SU-DHL-6 (cell line): ENCODE measurements around the gene SOS1.
A peak's percentile ranks its signal among the peaks of the same experiment; 100 is the strongest.

Experiments used
- H2AFZ ChIP-seq: fragments of 200-600 bp; sonication (generic); 2 replicates; pipeline ENCODE4 v1.6.1; 2014; ENCODE audit warnings: low read depth, mild to moderate bottlenecking, moderate library complexity, mixed read lengths, antibody characterized with exemption, low read length; ENCODE audit not compliant: severe bottlenecking
- H3F3A ChIP-seq: fragments of 200-600 bp; shearing (Covaris generic); 2 replicates; pipeline ENCODE4 v1.6.0; 2016; ENCODE audit warnings: antibody characterized with exemption, mild to moderate bottlenecking; ENCODE audit not compliant: insufficient read depth
- H3K27ac ChIP-seq: fragments of 200-600 bp; sonication (generic); 2 replicates; pipeline ENCODE4 v1.5.1; 2016; ENCODE audit warnings: low read depth, mild to moderate bottlenecking, low read length, moderate library complexity, mixed read lengths
- H3K27me3 ChIP-seq: fragments of 200-600 bp; sonication (generic), shearing (Covaris generic); 2 replicates; pipeline ENCODE4 v1.6.0; 2014; ENCODE audit warnings: mild to moderate bottlenecking, low read length
- H3K36me3 ChIP-seq: fragments of 200-600 bp; sonication (generic); 2 replicates; pipeline ENCODE4 v1.6.1; 2014; ENCODE audit warnings: mild to moderate bottlenecking, low read length, mixed read lengths
- H3K4me2 ChIP-seq: fragments of 300-600, 200-600 bp; shearing (Covaris generic), sonication (generic); 2 replicates; pipeline ENCODE4 v1.6.0; 2014; ENCODE audit warnings: low read length, low read depth, mild to moderate bottlenecking; ENCODE audit not compliant: poor library complexity, severe bottlenecking
- H3K4me3 ChIP-seq: fragments of 200-600 bp; sonication (generic); 2 replicates; pipeline ENCODE4 v1.5.1; 2014; ENCODE audit warnings: antibody characterized with exemption, low read length, mild to moderate bottlenecking, mixed read lengths; ENCODE audit not compliant: insufficient read depth, poor library complexity, severe bottlenecking
- H3K79me2 ChIP-seq: fragments of 200-600 bp; sonication (generic); 2 replicates; pipeline ENCODE4 v1.6.1; 2014; ENCODE audit warnings: mild to moderate bottlenecking, low read length, moderate library complexity; ENCODE audit not compliant: insufficient read depth
- H3K9ac ChIP-seq: fragments of 200-600 bp; sonication (generic); 2 replicates; pipeline ENCODE4 v1.7.0; 2014; ENCODE audit warnings: mild to moderate bottlenecking, low read length
- H3K9me2 ChIP-seq: fragments of 200-600 bp; sonication (generic); replicated peaks from 2 replicates; pipeline ENCODE4 v1.6.1; 2014; ENCODE audit warnings: low read length; ENCODE audit not compliant: insufficient read depth
- H3K9me3 ChIP-seq: fragments of 200-600 bp; sonication (generic); 2 replicates; pipeline ENCODE4 v1.6.1; 2014; ENCODE audit warnings: low read length, mixed read lengths; ENCODE audit not compliant: insufficient read depth
- H4K20me1 ChIP-seq: fragments of 200-600 bp; sonication (generic); 2 replicates; pipeline ENCODE4 v1.6.1; 2014; ENCODE audit warnings: low read depth, mild to moderate bottlenecking, antibody characterized with exemption, low read length, moderate library complexity, mixed read lengths
- CTCF ChIP-seq: fragments of 200-600 bp; sonication (generic); IDR thresholded peaks from one replicate; pipeline ENCODE4 v1.5.1; 2017; ENCODE audit warnings: antibody characterized with exemption, mild to moderate bottlenecking, low read length, moderate library complexity; ENCODE audit not compliant: insufficient read depth, poor library complexity, severe bottlenecking
- EZH2phosphoT487 ChIP-seq: fragments of 200-600 bp; sonication (generic), shearing (Covaris generic); conservative IDR thresholded peaks from 2 replicates; pipeline ENCODE4 v1.6.1; 2018; ENCODE audit warnings: mild to moderate bottlenecking, antibody characterized with exemption, low read length, moderate library complexity, mixed read lengths

SOS1 gene

GRCh38 chr2:39115556-39115955 lies 5.3 kb downstream of the SOS1 start:
- H4K20me1 ChIP-seq = no peaks in the 10 kb centered on the region; the same call in 1 of the 2 replicates
- no peak overlapping the region for H3K4me2 ChIP-seq
- H3K9me2 ChIP-seq = no peaks in the 10 kb centered on the region
- no peaks in the 10 kb centered on the region for H3K9me3 ChIP-seq
- peaks cover 92% of the 10 kb centered on the region for H3K79me2 ChIP-seq
- 0 out of 2 replicates have a peak, but pooled peaks cover 4% of the 10 kb centered on the region for H3K36me3 ChIP-seq
- TF ChIP-seq CTCF (no peak), EZH2phosphoT487 (no peak)
- no peak overlapping the region for H3K27ac ChIP-seq
- no peak overlapping the region for H3K4me3 ChIP-seq
- 0 out of 2 replicates have a peak, but pooled peaks cover 7% of the 10 kb centered on the region for H3F3A ChIP-seq
- H3K27me3 ChIP-seq = no peaks in the 10 kb centered on the region
- no peak overlapping the region for H3K9ac ChIP-seq
- no peak overlapping the region for H2AFZ ChIP-seq

- Histone ChIP-seq H3K9me3 (no peaks in the 10 kb centered on the region), H3K79me2 (peaks cover 96% of the 10 kb centered on the region), H3F3A (0 out of 2 replicates have a peak, but pooled peaks cover 7% of the 10 kb centered on the region), H3K9me2 (no peaks in the 10 kb centered on the region), H3K27ac (no peak overlapping the region), H4K20me1 (no peaks in the 10 kb centered on the region; the same call in 1 of the 2 replicates), H3K4me2 (no peak overlapping the region), H3K9ac (no peak overlapping the region), H2AFZ (no peak overlapping the region), H3K4me3 (no peak overlapping the region), H3K27me3 (no peaks in the 10 kb centered on the region), H3K36me3 (0 out of 2 replicates have a peak, but pooled peaks cover 4% of the 10 kb centered on the region)
- no peak for TF ChIP-seq CTCF
- no peak for TF ChIP-seq EZH2phosphoT487
Observed at GRCh38 chr2:39114771-39115170, 6.1 kb downstream of the SOS1 start.

GRCh38 chr2:39109537-39109936 lies 11.3 kb downstream of the SOS1 start:
- Histone ChIP-seq H3K27me3 (no peaks in the 10 kb centered on the region), H3K36me3 (no peaks in the 10 kb centered on the region), H3K9me3 (no peaks in the 10 kb centered on the region), H3K79me2 (peaks cover 95% of the 10 kb centered on the region), H2AFZ (no peak overlapping the region), H4K20me1 (no peaks in the 10 kb centered on the region), H3K9ac (no peak overlapping the region), H3F3A (peaks cover 7% of the 10 kb centered on the region), H3K4me2 (no peak overlapping the region), H3K9me2 (no peaks in the 10 kb centered on the region), H3K4me3 (no peak overlapping the region), H3K27ac (peak overlapping the region; percentile 8)
- no peak for TF ChIP-seq EZH2phosphoT487
- no peak for TF ChIP-seq CTCF
